DOHH2 (cell line): Measurements from ENCODE around the gene UPK1A.

Experiments
- CTCF ChIP-seq: fragments of 200-600 bp; sonication (generic); IDR thresholded peaks from one replicate; pipeline ENCODE4 v1.5.1; 2014; ENCODE audit warnings: antibody characterized with exemption, mild to moderate bottlenecking, low read depth, low read length; ENCODE audit not compliant: poor library complexity, severe bottlenecking
- EZH2phosphoT487 ChIP-seq: fragments of 200-600 bp; sonication (generic); IDR thresholded peaks from 2 replicates; pipeline ENCODE4 v1.6.1; 2017; ENCODE audit warnings: borderline replicate concordance, mild to moderate bottlenecking, antibody characterized with exemption, low read length, moderate library complexity, mixed read lengths

DNA sequence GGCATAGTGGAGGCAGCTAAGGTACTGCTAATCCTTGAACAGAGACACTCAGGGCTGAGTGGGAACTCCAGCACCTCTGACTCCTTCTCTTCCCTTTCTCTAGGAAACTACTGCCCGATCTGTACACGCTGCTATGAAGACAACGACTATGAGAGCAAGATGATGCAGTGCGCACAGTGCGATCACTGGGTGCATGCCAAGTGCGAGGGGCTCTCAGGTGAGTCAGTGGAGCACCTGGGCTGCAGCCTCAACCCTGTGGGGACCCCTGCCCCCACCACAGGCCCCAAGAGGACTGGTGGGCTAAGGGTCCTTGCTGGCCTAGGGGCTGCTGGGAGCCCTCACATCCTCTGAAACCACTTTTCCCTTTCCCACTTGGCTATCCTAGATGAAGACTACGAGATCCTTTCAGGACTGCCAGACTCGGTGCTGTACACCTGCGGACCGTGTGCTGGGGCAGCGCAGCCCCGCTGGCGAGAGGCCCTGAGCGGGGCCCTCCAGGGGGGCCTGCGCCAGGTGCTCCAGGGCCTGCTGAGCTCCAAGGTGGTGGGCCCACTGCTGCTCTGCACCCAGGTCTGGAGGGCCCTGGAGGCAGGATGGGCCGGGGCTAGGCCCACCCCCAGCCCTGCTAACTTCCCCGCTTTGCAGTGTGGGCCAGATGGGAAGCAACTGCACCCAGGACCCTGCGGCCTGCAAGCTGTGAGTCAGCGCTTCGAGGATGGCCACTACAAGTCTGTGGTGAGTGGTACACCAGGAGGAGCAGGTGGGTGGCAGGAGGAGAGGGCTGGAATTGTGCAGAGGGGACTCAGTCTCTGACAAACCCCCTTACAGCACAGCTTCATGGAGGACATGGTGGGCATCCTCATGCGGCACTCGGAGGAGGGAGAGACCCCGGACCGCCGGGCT, 61.0 kb downstream of the UPK1A start:
- TF ChIP-seq CTCF (no peak), EZH2phosphoT487 (no peak)
